ENCODE measurements around the gene RWDD2A.

Gene RWDD2A

DNA sequence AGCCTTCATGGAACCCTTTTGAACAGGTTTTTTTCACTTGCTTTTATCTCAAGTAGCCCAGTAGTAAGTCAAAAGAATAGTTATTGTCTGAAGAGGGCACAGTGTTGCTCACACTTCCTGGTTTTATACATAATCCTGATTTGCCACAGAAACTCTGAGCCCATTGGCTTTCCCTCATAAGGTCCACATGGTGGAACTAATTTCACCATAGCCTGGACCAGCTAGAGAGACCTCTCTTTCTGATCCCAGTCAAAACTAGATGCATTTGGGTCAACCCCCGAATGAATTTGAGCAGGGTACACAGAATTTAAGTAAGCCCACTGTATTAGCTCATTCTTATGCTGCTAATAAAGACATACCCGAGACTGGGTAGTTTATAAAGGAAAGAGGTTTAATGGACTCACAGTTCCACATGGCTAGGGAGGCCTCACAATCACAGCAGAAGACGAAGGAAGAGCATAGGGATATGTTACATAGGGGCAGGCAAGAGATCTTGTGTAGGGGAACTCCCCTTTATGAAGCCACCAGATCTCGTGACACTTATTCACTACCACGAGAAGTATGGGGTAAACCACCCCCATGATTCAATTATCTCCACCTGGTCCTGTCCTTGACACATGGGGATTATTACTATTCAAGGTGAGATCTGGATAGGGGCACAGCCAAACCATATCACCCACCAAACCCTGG is 6.2 kb downstream of the RWDD2A start:
- no peak for DNase-seq

DNA sequence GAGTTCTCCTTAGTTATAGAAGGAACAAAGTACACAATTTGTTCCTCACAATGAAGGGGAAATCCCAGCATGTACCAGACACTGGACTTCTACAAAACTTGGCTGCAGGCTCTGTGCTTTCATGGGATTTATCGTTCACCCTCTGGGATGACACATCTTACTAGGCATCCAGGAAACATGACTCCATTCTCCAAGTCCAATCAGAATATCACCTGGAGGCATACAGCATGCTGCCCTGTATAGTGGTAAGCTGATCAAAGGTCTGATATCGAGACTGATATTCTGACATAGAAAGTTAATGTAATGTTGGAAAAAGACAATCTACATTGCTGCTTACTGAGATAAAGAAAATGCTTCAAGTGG is 6.7 kb downstream of the RWDD2A start:
- no peak for DNase-seq

DNA sequence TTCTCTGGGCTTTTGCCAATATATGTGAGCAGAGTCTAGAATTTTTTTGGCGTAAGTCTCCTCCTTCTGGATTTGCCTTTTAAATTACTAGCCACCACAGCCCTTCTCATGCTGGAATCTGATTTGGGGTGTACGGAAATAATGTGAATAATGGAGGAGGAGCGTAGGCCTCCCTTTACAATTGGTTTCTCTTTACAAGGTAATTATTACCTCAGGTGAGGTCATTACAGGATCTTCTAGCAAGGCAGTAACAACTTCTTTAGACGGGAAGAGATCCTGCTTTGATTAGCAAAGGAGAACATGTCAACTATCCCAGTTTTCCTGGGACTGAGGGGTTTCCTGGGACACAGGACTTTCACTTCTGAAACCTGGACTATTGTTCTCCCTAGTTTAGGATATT is 8.9 kb downstream of the RWDD2A start:
- no peak for DNase-seq

DNA sequence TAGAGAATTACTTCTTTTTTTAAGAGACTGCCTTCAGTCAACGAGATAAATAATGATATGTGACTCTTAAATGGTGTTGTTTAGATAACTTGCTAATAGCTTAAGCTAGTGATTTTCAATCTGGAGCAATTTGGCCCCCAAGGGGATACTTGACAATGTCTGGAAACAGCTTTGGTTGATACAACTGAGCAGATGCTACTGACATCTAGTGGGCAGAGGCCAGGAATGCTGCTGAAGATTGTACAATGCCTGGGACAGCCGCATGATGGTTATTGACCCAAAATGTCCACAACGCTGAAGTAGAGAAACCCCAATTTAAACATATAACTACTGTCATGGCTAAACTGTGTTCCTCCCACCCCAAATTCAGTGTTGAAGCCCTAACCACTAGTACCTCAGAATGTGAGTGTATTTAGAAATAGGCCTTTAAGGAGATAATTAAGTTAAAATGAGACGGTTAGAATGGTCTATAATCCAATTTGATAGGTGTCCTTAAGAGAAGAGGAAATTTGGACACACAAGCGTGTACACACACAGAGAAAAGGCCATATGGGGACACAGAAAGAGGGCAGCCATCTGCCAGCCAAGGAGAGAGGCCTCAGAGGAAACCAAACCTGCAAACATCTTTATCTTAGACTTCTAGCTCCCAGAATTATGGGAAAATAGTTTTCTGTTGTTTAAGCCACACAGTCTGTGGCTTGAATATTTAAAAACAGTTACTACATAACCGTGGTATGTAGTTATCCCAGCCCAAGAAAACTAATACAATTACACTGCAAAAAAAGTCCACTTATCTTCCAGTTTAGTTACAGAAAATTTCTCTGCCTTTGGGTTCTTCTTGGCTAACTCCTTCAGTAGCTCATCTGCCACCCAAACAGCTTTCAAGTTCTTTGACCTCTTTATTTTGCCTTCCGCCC is 22.2 kb downstream of the RWDD2A start:
- DNase-seq: peak; percentile 48 to 77

DNA sequence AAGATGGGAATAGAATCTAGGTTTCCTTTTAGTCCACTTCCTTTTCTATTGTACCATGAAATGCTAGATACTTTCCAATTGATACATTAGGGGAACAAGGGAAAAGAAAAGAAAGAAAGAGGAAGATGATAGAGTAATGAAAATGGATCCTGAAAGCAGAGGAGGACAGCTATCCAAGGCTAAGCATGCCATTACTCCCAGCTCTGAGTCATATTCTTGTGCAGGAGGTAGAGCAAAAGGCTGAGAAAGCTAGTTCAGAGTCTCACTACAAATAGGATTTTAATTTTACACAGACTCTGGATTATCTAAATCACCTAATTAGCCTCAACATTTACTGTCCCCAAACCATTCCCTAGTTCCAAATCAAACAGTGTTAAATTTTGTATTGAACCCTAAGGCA is 23.6 kb downstream of the RWDD2A start:
- DNase-seq: no peak

DNA sequence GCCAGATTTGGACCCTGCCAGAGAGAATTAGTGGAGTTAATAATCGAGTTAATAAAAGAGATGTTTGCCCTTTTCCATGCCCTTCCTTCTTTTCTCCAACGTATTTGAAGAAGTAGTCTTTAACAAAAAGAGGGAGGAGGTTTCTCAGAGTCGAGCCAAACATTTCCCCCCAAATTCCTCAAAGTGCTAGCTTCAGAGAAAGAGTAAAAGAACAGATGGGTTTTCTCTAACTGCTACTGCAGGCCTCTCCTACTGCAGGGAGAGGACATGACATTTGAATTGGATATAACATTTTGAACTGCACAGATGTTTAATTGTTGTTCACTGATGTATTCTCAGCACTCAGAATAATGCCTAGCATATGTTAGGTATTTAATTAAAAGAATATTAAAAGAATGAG is 25.5 kb downstream of the RWDD2A start:
- DNase-seq: no peak

DNA sequence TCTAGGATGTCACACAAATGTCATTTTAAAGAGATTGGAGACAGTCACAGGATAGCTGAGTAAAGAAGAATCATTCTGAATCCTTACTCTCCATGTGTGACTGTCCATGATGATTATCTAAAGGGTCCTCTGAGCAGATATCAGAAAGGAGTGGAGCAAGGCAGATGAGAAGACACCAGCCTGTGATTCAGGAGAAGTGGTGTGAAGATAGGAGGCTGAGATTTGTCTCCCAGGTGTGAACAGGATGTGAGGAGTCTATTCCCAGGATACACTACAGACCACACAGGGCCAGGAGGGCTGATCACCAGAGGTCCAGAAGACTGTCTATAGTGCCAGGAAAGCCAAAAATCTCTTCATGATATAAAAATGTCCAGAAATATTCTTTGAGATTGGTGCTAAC is 27.0 kb downstream of the RWDD2A start:
- no peak for DNase-seq

DNA sequence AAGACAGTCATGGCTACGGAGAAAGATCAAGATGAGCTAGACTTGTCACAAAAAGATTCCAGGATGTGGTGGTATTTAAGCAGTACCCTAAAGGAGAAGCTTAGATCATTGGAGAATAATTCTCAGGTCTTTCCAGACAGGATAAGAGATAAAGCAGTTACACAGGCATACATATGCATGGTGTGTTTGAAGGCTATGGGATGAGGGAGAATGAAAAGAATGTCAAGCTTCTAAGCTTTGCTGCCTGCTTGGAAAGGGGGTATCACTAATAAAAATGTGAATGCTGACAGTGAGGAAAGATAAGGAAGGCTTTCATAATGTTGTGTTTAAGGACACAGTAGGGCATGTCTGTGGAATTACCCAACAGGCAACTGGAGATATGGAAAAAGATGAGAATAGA is 28.1 kb downstream of the RWDD2A start:
- no peak for DNase-seq

DNA sequence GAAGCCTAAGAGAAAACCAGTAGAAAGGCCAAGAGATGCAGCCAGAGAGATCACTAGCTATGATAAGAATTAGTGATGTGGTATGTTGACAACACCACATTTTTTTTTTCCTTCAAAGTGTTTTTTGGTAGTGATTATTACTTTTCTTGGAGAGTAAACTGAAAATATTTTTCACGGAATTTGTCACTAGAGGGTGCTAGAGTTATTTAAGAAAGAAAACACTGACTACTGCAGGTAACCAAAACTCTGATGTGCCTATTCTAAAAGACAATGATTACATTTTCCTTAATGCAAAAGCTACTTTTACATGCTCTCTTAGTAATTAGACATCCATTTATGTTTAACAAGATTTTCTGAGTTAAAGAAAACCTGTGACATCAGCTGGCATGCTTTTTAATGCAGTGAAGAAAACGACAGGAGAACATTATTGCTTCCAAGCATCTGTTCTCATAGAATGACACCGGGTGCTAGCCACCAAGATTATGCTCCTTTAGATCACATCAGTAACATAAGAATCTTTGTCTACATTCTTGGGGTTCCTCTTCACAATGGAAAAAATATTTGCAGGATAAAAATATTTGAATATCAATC is 28.8 kb downstream of the RWDD2A start:
- DNase-seq: peak in 1 of 2 donors; percentile 60

DNA sequence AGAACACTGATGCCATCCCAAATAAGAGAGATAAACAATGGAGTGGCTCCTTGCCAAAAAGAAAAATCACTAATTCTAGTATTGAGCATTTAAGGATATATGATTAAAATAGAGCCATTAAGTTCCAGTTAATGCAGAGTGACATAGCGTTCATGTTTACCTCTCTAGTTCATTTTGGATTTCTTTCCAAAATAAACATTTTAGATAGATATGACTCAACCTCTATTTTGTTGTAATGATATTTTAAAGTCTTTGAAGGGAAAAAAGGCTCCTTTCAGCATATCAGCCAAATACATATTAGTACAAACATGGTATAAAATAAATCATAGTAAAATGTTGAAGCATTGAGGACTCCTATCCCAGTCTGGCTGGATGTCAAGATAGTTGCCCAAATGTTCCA is 33.4 kb downstream of the RWDD2A start:
- DNase-seq: no peak

DNA sequence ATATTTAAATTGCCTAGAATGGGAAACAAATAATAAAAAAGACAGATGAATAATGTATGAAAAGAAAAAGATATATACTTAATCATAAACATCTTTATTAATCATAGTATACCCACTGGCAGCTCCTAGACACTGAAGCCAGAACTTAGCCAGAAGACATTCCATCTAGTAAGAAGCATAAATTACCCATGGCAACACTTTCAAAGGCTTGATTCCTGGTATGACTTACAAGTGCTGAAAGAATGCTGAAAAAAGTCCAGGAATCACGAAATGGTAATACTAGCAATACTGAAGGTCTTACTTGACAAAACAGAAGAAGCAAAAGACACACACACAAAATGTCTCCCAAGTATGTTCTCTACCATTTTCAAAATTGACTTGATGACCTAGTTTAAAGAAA is 38.0 kb downstream of the RWDD2A start:
- no peak for DNase-seq

DNA sequence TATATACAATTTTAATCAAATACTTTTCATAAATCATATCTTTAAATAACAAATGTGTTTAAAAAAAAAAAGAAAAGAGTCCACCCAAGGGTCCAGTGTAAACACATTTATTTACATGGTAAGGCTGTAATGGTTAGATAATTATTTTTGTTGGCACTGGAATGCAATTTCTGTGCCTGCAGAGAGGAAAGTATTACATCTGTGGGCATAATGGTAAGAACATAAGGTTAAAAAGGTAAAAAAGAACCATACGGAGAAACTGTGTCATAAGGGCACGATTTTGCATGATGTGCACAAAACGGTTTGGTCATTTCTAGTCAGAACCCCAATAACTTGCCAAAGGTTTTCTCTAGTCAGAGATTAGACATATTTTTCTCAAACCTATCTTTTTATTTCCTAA is 54.3 kb downstream of the RWDD2A start:
- no peak for DNase-seq
